Measurements from ENCODE around the gene REG3A. TPM values are rescaled to one million over a fixed set of nuclear protein-coding genes. Genes with fewer than 3 reads are reported as not detected.

REG3A gene
- total RNA-seq (2016; rRNA removed; fragmentation: Illumina TruSeq; extraction: Trizol) (not detected in 2 replicates), polyA plus RNA-seq (2011; rRNA removed) (0.13 TPM in 1 of 2 replicates, not detected in the other), polyA minus RNA-seq (2011; rRNA and poly(A)+ RNA removed; ENCODE audit: low replicate concordance) (not detected in 2 replicates), Bru-seq, nascent RNA (not detected), BruChase-seq, experiment 1, labeled RNA remaining after a 6-hour chase (not detected), BruChase-seq, experiment 2, labeled RNA remaining after a 2-hour chase (not detected)
- total RNA-seq (2016; cell fraction: cytosol; rRNA removed; fragmentation: Illumina TruSeq; extraction: Trizol; ENCODE audit: low read depth) = not detected in 2 replicates
- not detected in 2 replicates for total RNA-seq (2016; cell fraction: insoluble cytoplasmic fraction; rRNA removed; fragmentation: Illumina TruSeq; extraction: Trizol)
- not detected in 2 replicates for total RNA-seq (2016; cell fraction: membrane; rRNA removed; fragmentation: Illumina TruSeq; extraction: Trizol)
- not detected in 2 replicates for total RNA-seq (2016; cell fraction: nucleus; rRNA removed; fragmentation: Illumina TruSeq; extraction: Trizol)
- 0.14 TPM in 1 of 2 replicates, not detected in the other for polyA plus RNA-seq (2011; cell fraction: cytosol; rRNA removed)
- not detected in 2 replicates for polyA plus RNA-seq (2011; cell fraction: nucleus; rRNA removed)
- not detected in 2 replicates for polyA plus RNA-seq (2012)
- not detected in 2 replicates for polyA plus RNA-seq (2016; cell fraction: cytosol; fragmentation: Illumina TruSeq; extraction: Trizol; ENCODE audit: low read depth)
- not detected in 2 replicates for polyA plus RNA-seq (2016; cell fraction: insoluble cytoplasmic fraction; fragmentation: Illumina TruSeq; extraction: Trizol; ENCODE audit: low read depth)
- polyA plus RNA-seq (2016; cell fraction: membrane; fragmentation: Illumina TruSeq; extraction: Trizol; ENCODE audit: low read depth) = not detected in 2 replicates
- polyA plus RNA-seq (2016; cell fraction: nucleus; fragmentation: Illumina TruSeq; extraction: Trizol; ENCODE audit: insufficient read depth, low read depth) = not detected in 2 replicates
- not detected in 2 replicates for polyA minus RNA-seq (2011; cell fraction: cytosol; rRNA and poly(A)+ RNA removed)
- not detected in 2 replicates for polyA minus RNA-seq (2011; cell fraction: nucleus; rRNA and poly(A)+ RNA removed)
- long read RNA-seq, experiment 1 = 0 reads
- long read RNA-seq, experiment 2 = 0 reads

- Histone ChIP-seq H3K27ac (ENCODE audit: extremely low read length, insufficient read depth, low read length) (no peak within 1 kb of the TSS), H3K9ac (ENCODE audit: insufficient read depth, low read depth, low read length) (no peak within 1 kb of the TSS), H3K4me1 (ENCODE audit: insufficient read depth, low read length) (no peaks in the 10 kb centered on the region), H3K9me3 (ENCODE audit: low read length) (no peaks in the 10 kb centered on the region), H3K4me2 (ENCODE audit: low read depth, low read length) (no peak within 1 kb of the TSS), H3K4me3 (replicated peaks in 1 of 3; ENCODE audit: insufficient read depth in 1 of 3, low read depth in 2 of 3, low read length in 3 of 3) (no peak within 1 kb of the TSS), H3K79me2 (ENCODE audit: insufficient read depth, low read length) (no peaks in the 10 kb centered on the region), H4K20me1 (ENCODE audit: insufficient read depth, low read length) (no peaks in the 10 kb centered on the region), H3K36me3 (replicated peaks in 1 of 2; ENCODE audit: control insufficient read depth in 1 of 2, insufficient read depth in 2 of 2, low read length in 2 of 2) (no peaks in the 10 kb centered on the region), H3K27me3 (ENCODE audit: control insufficient read depth in 1 of 2, insufficient read depth in 2 of 2, low read length in 2 of 2) (no peaks in the 10 kb centered on the region), H2AFZ (ENCODE audit: low read length) (no peak within 1 kb of the TSS)
- in situ Hi-C loops (cut with HindIII; ENCODE audit: extremely low pct_ligation_motif_present, low pct_unique_long_range_greater_than_20kb) (no loop called here), intact Hi-C loops (cut with micrococcal nuclease; ENCODE audit: unreplicated experiment) (loop anchor here (2.0 kb wide), 1 partner anchor 133 kb away; no protein-coding TSS in a partner anchor)
- no peak for FAIRE-seq
- no TSS peak for BruUV-seq (replicated peaks)
- no peak for ATAC-seq
- POLR2A ChIA-PET = no interaction called here
- CTCF ChIA-PET (ENCODE audit: low intra/inter-chr PET ratio, low total read pairs) = no interaction called here
- no peak for DNase-seq (ENCODE audit: low spot score)
- TF ChIP-seq AKAP8 (CRISPR knock-in tag; IDR thresholded peaks at IDR 0.05) = no peak
- no peak for TF ChIP-seq PBX3 (CRISPR knock-in tag; IDR thresholded peaks at IDR 0.05; ENCODE audit: borderline replicate concordance)
- TF ChIP-seq, protein P1, sequence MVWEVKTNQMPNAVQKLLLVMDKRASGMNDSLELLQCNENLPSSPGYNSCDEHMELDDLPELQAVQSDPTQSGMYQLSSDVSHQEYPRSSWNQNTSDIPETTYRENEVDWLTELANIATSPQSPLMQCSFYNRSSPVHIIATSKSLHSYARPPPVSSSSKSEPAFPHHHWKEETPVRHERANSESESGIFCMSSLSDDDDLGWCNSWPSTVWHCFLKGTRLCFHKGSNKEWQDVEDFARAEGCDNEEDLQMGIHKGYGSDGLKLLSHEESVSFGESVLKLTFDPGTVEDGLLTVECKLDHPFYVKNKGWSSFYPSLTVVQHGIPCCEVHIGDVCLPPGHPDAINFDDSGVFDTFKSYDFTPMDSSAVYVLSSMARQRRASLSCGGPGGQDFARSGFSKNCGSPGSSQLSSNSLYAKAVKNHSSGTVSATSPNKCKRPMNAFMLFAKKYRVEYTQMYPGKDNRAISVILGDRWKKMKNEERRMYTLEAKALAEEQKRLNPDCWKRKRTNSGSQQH (CRISPR knock-in tag; IDR thresholded peaks at IDR 0.05; ENCODE audit: low read depth) = no peak
- TF ChIP-seq MLLT10 (CRISPR knock-in tag; IDR thresholded peaks at IDR 0.05) = no peak
- no peak for TF ChIP-seq MXI1 (IDR thresholded peaks at IDR 0.05; ENCODE audit: borderline replicate concordance, low read depth, low read length)
- no peak for TF ChIP-seq TSC22D2 (CRISPR knock-in tag; IDR thresholded peaks at IDR 0.05; ENCODE audit: borderline replicate concordance)
- TF ChIP-seq RBM22 (optimal IDR thresholded peaks at IDR 0.05; ENCODE audit: low read length) = no peak
Measured at GRCh38 chr2:79159653-79160052, at the start of gene REG3A. Gene REG3A, minus strand, starts transcription at chr2:79159753. Its CDS starts 348 bp downstream, at chr2:79159405.

Data from HepG2 (cell line).